ENCODE measurements around the gene CCSER1. TPM values are rescaled to one million over a fixed set of nuclear protein-coding genes. Genes with fewer than 3 reads are reported as not detected.

CCSER1 gene
- total and polyA plus RNA-seq, 2 of the 8 experiments (the other 6 are each of a cell fraction or from before 2014, with no cell fraction given), result 0.26 to 0.84 TPM

- H3K36me3 ChIP-seq (ENCODE audit: control insufficient read depth in 2 of 4, insufficient read depth in 4 of 4, low read length in 3 of 4), result peaks cover 0 to 6% (median 0%) of the 10 kb centered on the region in 4 experiments; a peak in 1 of 8 replicates
- no peaks in the 10 kb centered on the region for H3K79me2 ChIP-seq (ENCODE audit: control insufficient read depth in 1 of 2, insufficient read depth in 2 of 2, low read length in 2 of 2)
- no peaks in the 10 kb centered on the region for H3K79me1 ChIP-seq (ENCODE audit: low read depth, low read length)
- no peak overlapping the region for H3K27ac ChIP-seq (ENCODE audit: low read depth, low read length)
- H3K56ac ChIP-seq (replicated peaks; ENCODE audit: insufficient read length, low read depth, low read length), result no peak overlapping the region
- H2BK5ac ChIP-seq (ENCODE audit: low read depth, low read length), result no peak overlapping the region
- TF ChIP-seq, protein P1, sequence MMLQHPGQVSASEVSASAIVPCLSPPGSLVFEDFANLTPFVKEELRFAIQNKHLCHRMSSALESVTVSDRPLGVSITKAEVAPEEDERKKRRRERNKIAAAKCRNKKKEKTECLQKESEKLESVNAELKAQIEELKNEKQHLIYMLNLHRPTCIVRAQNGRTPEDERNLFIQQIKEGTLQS (IDR thresholded peaks at IDR 0.05; ENCODE audit: insufficient read depth, low read depth, low read length), result no peak
- no peak for TF ChIP-seq TAF1 (IDR thresholded peaks at IDR 0.05; ENCODE audit: low read depth, low read length)
- TF ChIP-seq CEBPB (IDR thresholded peaks at IDR 0.05; ENCODE audit: low read depth, low read length), result no peak
- TF ChIP-seq E2F6 (IDR thresholded peaks at IDR 0.05), result no peak
- TF ChIP-seq MAFK (IDR thresholded peaks at IDR 0.05; ENCODE audit: low read depth, low read length), result no peak
- TF ChIP-seq JUND (IDR thresholded peaks at IDR 0.05; ENCODE audit: low read length), result no peak
- no peak for TF ChIP-seq POLR2A (IDR thresholded peaks at IDR 0.05; ENCODE audit: control extremely low read depth in 1 of 2, low read depth in 2 of 2, low read length in 2 of 2)
- TF ChIP-seq SIN3A (conservative IDR thresholded peaks at IDR 0.05 in 1 of 2, IDR thresholded peaks at IDR 0.05 in 1 of 2; ENCODE audit: low read depth in 1 of 2, low read length in 2 of 2), result no peak
- no peaks in the 10 kb centered on the region for H3K23me2 ChIP-seq (ENCODE audit: low read depth, low read length)
- WGBS, 2 experiments (ENCODE audit: extremely low coverage in 1 of 2, insufficient coverage in 1 of 2, insufficient read length in 1 of 2, insufficient replicate concordance in 2 of 2, low coverage in 1 of 2, low lambda C conversion rate in 2 of 2, missing lambda C conversion rate in 1 of 2), result 84% methylated on average over 1 of the region's 1 CpG; no CpG with 5 or more reads in 1 of the 2 experiments
- peaks cover 7% of the 10 kb centered on the region in 2 experiments; a peak in 3 of 4 replicates for H3K9me3 ChIP-seq (ENCODE audit: insufficient read depth in 2 of 2, low read depth in 1 of 2, low read length in 1 of 2)
- CTCF ChIA-PET (ENCODE audit: partially characterized antibody), result no interaction called here
- no peak overlapping the region for H2BK120ac ChIP-seq (replicated peaks; ENCODE audit: low read depth, low read length)
- H2BK15ac ChIP-seq (ENCODE audit: low read length), result no peak overlapping the region
- H4K5ac ChIP-seq (ENCODE audit: insufficient read length, low read depth, low read length), result no peak overlapping the region
- no peak for FAIRE-seq
- no peak overlapping the region for H3K4me2 ChIP-seq (ENCODE audit: insufficient read depth in 1 of 2, low read depth in 2 of 2, low read length in 2 of 2)
- no peak overlapping the region for H2AK5ac ChIP-seq (ENCODE audit: low read depth, low read length)
- H3K23ac ChIP-seq (ENCODE audit: insufficient read length), result no peak overlapping the region
- H4K20me1 ChIP-seq (replicated peaks in 1 of 2; ENCODE audit: control insufficient read depth in 1 of 2, insufficient read depth in 2 of 2, low read length in 2 of 2), result no peaks in the 10 kb centered on the region
- H2BK12ac ChIP-seq (ENCODE audit: low read depth, low read length), result no peak overlapping the region
- H2AFZ ChIP-seq (ENCODE audit: low read length), result no peak overlapping the region
- H4K91ac ChIP-seq (replicated peaks; ENCODE audit: insufficient read length, low read length), result no peak overlapping the region
- no peak overlapping the region for H3K18ac ChIP-seq (ENCODE audit: extremely low read depth, low read length)
- H3K4me3 ChIP-seq (ENCODE audit: extremely low read depth in 1 of 4, insufficient read depth in 2 of 4, low read depth in 3 of 4, low read length in 4 of 4), result no peak overlapping the region
- POLR2A ChIA-PET (ENCODE audit: partially characterized antibody), result no interaction called here
- no peak overlapping the region for H3K4ac ChIP-seq (replicated peaks; ENCODE audit: insufficient read length, low read depth, low read length)
- no peak overlapping the region for H3K9ac ChIP-seq (replicated peaks in 1 of 4; ENCODE audit: extremely low read depth in 1 of 4, low read depth in 3 of 4, low read length in 3 of 4)
- H3K27me3 ChIP-seq (replicated peaks in 1 of 4; ENCODE audit: control insufficient read depth in 3 of 4, extremely low read depth in 1 of 4, insufficient read depth in 3 of 4, low read length in 3 of 4), result no peaks in the 10 kb centered on the region
- no peak overlapping the region for H4K8ac ChIP-seq (ENCODE audit: extremely low read depth, insufficient read depth, low read length)
- no peaks in the 10 kb centered on the region for H3K4me1 ChIP-seq (replicated peaks in 1 of 4; ENCODE audit: control insufficient read depth in 3 of 4, insufficient read depth in 4 of 4, low read length in 3 of 4)
- no peak overlapping the region for H3K14ac ChIP-seq (ENCODE audit: insufficient read length)
- DNase-seq (ENCODE audit: low read depth in 1 of 2, low spot score in 2 of 2), result no peak
- no peak overlapping the region for H2BK20ac ChIP-seq (ENCODE audit: low read length)
These were observed 359.2 kb downstream of the CCSER1 start for GRCh38 chr4:90486346-90486745.
